Thyroid gland (tissue), 4 donors: Measurements from ENCODE around the gene MPEG1.

ENCODE experiments used
- CTCF ChIP-seq, 6 experiments: fragments of 200-600 bp in 3 of 6; fragments of 450-650 bp in 3 of 6; sonication (generic) in 3 of 6; IDR thresholded peaks; one replicate each; pipeline ENCODE4 v1.5.1; 2016 to 2019; ENCODE audit warnings: antibody characterized with exemption in 6 of 6, mild to moderate bottlenecking in 2 of 6, inconsistent platforms in 1 of 6, moderate library complexity in 1 of 6
- POLR2A ChIP-seq, 2 donors: fragments of 450-650 bp; IDR thresholded peaks; one replicate each; pipeline ENCODE4 v1.6.1; 2017; ENCODE audit warnings: antibody characterized with exemption in 2 of 2, mild to moderate bottlenecking in 2 of 2, moderate library complexity in 1 of 2

GRCh38 chr11:59185386-59185945 is 27.3 kb downstream of the MPEG1 start:
- TF ChIP-seq POLR2A (IDR thresholded peaks at IDR 0.05) = no peak
- no peak for TF ChIP-seq CTCF (IDR thresholded peaks at IDR 0.05)
